Erythroblast (primary cell): ENCODE data around the gene API5.

Experiments used
- GATA1 ChIP-seq: IDR thresholded peaks from 2 replicates; pipeline ENCODE4 v1.6.1; 2011; ENCODE audit warnings: low read depth, mild to moderate bottlenecking, control low read depth, low read length, moderate library complexity
- POLR2A ChIP-seq: IDR thresholded peaks from 2 replicates; pipeline ENCODE4 v1.6.1; 2011; ENCODE audit warnings: mild to moderate bottlenecking, low read length

GRCh38 chr11:43298397-43298796 is 13.4 kb upstream of the API5 start:
- TF ChIP-seq POLR2A (no peak), GATA1 (no peak)
